MG63 (cell line): ENCODE measurements around the gene GATAD2B. TPM values are rescaled to one million over a fixed set of nuclear protein-coding genes. Genes with fewer than 3 reads are reported as not detected.
"Not testable (repeated sequence)": the region's sequence is repeated elsewhere in the genome, so short reads cannot be mapped to it uniquely, and the experiment has no call there.

ENCODE experiments used
- DNase-seq: peaks from one replicate; pipeline ENCODE4 v3.0.0-alpha.2; 2020
- H3K27me3 ChIP-seq: fragments of 250-450 bp; sonication (Bioruptor Pico); 2 replicates; pipeline ENCODE4 v1.5.1; 2020; ENCODE audit warnings: mild to moderate bottlenecking, moderate library complexity
- H3K36me3 ChIP-seq: fragments of 250-450 bp; sonication (Bioruptor Pico); 2 replicates; pipeline ENCODE4 v1.5.1; 2020; ENCODE audit warnings: mild to moderate bottlenecking, moderate library complexity
- H3K4me3 ChIP-seq: fragments of 250-450 bp; sonication (Bioruptor Pico); 2 replicates; pipeline ENCODE4 v1.5.1; 2020; ENCODE audit warnings: mild to moderate bottlenecking, moderate library complexity
- H3K9me3 ChIP-seq: fragments of 250-450 bp; sonication (Bioruptor Pico); 2 replicates; pipeline ENCODE4 v1.5.1; 2020; ENCODE audit warnings: mild to moderate bottlenecking, moderate library complexity
- total RNA-seq: library from RNA; depleted of rRNA; stranded (reverse); fragments of >200 nt; shearing (Covaris generic); gene quantifications from 2 replicates; pipeline ENCODE4 v1.2.3, GENCODE V29; 2014; ENCODE audit warnings: low replicate concordance; rRNA removed

GATAD2B gene
- total RNA-seq, 1 experiment from 2014 or later: 5.9 TPM

DNA sequence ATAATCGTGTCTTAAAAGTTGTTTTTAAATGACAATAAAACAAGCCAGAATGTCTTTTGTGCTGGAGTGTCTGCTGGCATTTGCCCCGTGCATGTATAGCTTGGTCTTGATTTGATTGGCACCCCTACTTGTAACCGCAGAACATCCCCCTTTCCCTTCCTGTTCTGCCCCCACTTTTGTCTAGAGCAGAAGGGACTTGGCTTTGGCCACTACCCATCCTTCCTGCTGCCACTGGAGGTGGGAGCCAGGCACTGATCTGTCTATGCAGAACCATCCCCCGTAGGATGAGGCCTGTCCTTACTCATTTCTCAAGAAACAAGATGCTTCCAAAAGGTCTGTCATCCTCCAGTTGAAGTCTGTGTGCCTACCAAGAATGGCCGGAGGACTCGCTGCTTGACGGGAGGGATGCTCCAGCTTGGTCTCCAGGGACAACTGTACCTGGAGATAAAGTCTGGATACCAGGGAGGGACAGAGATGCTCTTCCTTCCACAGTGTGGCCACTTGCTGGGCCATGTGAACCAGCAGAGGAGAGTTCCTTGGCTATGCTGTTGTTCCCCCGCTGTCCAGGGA is 148.7 kb downstream of the GATAD2B start:
- Histone ChIP-seq H3K36me3 (peaks cover 44% of the 10 kb centered on the region), H3K27me3 (no peaks in the 10 kb centered on the region), H3K4me3 (no peak overlapping the region), H3K9me3 (no peaks in the 10 kb centered on the region)
- no peak for DNase-seq

- Histone ChIP-seq H3K9me3 (no peaks in the 10 kb centered on the region), H3K4me3 (no peak overlapping the region), H3K36me3 (peaks cover 49% of the 10 kb centered on the region), H3K27me3 (no peaks in the 10 kb centered on the region)
- no peak for DNase-seq
These were observed 149.5 kb downstream of the GATAD2B start for GRCh38 chr1:153773096-153773921.

GRCh38 chr1:153771841-153772593 is 150.8 kb downstream of the GATAD2B start:
- DNase-seq: no peak
- Histone ChIP-seq H3K9me3 (no peaks in the 10 kb centered on the region), H3K4me3 (no peak overlapping the region), H3K36me3 (peaks cover 62% of the 10 kb centered on the region), H3K27me3 (no peaks in the 10 kb centered on the region)

GRCh38 chr1:153771261-153771660 is 151.5 kb downstream of the GATAD2B start:
- no peaks in the 10 kb centered on the region for H3K27me3 ChIP-seq
- no peak for DNase-seq
- no peak overlapping the region for H3K4me3 ChIP-seq
- no peaks in the 10 kb centered on the region for H3K9me3 ChIP-seq
- H3K36me3 ChIP-seq: peaks cover 66% of the 10 kb centered on the region

GRCh38 chr1:153770797-153771196 is 152.0 kb downstream of the GATAD2B start:
- peaks cover 68% of the 10 kb centered on the region for H3K36me3 ChIP-seq
- H3K4me3 ChIP-seq: no peak overlapping the region
- no peak for DNase-seq
- H3K27me3 ChIP-seq: no peaks in the 10 kb centered on the region
- H3K9me3 ChIP-seq: no peaks in the 10 kb centered on the region

GRCh38 chr1:153769221-153769620 is 153.6 kb downstream of the GATAD2B start:
- no peaks in the 10 kb centered on the region for H3K27me3 ChIP-seq
- H3K36me3 ChIP-seq: peaks cover 79% of the 10 kb centered on the region
- no peak for DNase-seq
- H3K4me3 ChIP-seq: no peak overlapping the region
- H3K9me3 ChIP-seq: no peaks in the 10 kb centered on the region

DNA sequence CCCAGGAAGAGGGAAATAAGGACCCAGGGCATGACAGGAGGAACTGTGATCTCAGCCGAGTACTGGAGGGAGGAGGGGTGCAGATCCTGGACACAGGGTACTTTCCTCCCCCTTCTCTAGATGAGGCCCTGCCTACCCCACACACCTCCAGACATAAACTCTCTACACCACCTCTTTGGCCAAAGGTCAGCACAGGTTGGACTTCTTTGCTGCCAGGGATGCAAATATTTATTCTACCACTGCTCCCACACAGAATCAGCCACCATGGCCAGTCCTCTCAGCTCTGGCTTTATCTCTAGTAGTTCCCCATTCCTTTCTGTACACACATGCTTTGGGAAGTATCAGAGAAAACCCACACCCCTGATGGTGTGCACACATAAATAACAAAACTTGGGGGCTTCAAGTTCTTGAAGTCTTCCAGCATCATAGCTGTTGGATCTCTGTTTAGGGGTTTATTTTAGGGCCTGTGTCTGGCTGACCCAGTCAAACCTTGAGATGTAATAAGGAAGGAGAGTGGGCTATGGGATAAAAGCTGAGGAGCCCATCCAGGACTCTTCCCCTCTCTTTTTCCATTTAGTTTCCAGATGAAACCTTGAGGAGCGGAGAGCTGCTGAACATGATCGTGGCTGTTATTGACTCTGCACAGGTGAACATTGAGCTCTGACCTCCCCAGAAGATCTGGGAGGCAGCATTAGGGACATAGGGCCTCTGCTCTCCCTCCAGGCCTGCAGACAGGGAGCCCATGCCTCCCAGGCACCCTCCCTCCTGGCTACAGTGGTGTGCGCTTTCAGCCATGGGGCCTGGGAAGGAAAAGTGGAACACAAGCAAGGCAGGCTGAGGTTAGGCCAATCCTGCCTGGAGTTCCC is 154.2 kb downstream of the GATAD2B start:
- no peak for DNase-seq
- Histone ChIP-seq H3K27me3 (no peaks in the 10 kb centered on the region), H3K9me3 (no peaks in the 10 kb centered on the region), H3K36me3 (peaks cover 82% of the 10 kb centered on the region), H3K4me3 (no peak overlapping the region)

DNA sequence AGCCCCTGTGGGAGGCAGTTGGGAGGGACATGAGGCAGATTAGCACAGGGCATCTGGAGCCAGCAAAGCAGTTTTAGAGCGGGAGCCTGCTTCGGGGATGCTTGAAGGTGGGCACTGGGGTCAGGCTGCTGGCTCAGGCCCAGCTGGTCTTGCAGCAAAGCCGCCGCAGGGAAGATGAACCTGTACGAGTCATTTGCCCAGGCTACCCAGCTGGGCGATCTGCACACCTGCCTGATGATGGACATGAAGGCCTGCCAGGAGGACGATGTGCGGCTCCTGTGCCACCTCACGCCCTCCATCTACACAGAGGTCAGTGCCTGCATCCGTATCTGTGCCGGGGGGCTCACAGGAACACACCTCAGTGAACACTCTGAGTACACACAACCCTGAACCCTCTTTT is 155.3 kb downstream of the GATAD2B start:
- DNase-seq: no peak
- no peak overlapping the region for H3K4me3 ChIP-seq
- H3K27me3 ChIP-seq: no peaks in the 10 kb centered on the region
- no peaks in the 10 kb centered on the region for H3K9me3 ChIP-seq
- peaks cover 84% of the 10 kb centered on the region for H3K36me3 ChIP-seq

- H3K9me3 ChIP-seq, DNase-seq, H3K27me3 ChIP-seq, H3K4me3 ChIP-seq: not testable (repeated sequence)
- H3K36me3 ChIP-seq: peaks cover 84% of the 10 kb centered on the region
These were observed 156.1 kb downstream of the GATAD2B start for GRCh38 chr1:153766663-153767062.

DNA sequence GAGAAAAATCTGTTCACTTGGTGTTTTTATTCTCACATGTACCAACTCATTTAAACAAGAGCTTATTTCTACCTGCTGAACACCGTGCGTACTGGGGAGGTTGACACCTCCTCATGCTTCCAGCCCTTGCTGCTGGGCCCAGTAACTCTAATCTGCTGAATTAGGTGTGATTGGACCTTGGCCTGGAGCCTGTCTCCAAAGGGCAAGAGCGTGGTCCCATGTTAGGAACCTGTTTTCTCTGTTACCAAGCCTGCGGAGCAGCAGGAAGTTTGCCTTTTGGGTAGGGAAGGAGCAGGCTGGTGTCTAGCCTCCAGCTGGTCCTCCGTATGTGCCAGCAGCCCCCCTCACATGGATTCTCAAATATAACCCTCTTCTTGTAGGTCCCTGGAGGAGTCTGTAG is 158.5 kb downstream of the GATAD2B start:
- H3K27me3 ChIP-seq: no peaks in the 10 kb centered on the region
- H3K9me3 ChIP-seq: no peaks in the 10 kb centered on the region
- H3K4me3 ChIP-seq: no peak overlapping the region
- H3K36me3 ChIP-seq: peaks cover 88% of the 10 kb centered on the region
- no peak for DNase-seq

GRCh38 chr1:153763365-153764225 is 159.2 kb downstream of the GATAD2B start:
- Histone ChIP-seq H3K36me3 (peaks cover 88% of the 10 kb centered on the region), H3K27me3 (no peaks in the 10 kb centered on the region), H3K4me3 (no peak overlapping the region), H3K9me3 (no peaks in the 10 kb centered on the region)
- no peak for DNase-seq

DNA sequence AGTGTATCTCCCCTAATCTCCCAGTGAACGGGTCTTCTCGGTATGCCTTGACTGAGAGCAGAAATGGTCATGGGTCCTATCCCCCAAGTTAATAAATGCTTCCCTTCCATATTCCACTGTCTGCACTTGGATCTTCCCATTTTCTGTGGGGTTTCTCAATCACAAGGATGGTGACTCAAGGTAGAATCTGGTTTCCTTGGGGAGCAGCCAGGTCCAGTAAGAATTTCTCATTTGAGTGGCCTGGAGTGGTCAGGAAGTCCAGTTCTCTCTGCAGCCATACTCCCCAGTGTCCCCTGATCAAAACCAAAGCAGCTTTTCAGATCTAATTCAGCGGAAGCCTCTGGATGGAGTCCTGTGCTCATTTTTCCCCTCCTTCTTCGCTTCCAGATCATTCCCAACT is 162.3 kb downstream of the GATAD2B start:
- Histone ChIP-seq H3K36me3 (peaks cover 92% of the 10 kb centered on the region), H3K4me3 (no peak overlapping the region), H3K9me3 (no peaks in the 10 kb centered on the region), H3K27me3 (no peaks in the 10 kb centered on the region)
- no peak for DNase-seq

Other genes with a start within 250 kb of the GATAD2B start
- gene NPR1, start 244.3 kb downstream of the GATAD2B start, total RNA-seq: 0.33 TPM in 1 of 2 replicates, not detected in the other
- gene INTS3, start 194.9 kb downstream of the GATAD2B start, total RNA-seq: 22.4 and 29.4 TPM in 2 replicates
- 1.3 and 3.3 TPM in 2 replicates for gene SLC27A3, start 147.6 kb downstream of the GATAD2B start, total RNA-seq
- 7.7 and 9.3 TPM in 2 replicates for gene DENND4B, start 23.7 kb upstream of the GATAD2B start, total RNA-seq
- 0.96 and 3.6 TPM in 2 replicates for gene CRTC2, start 35.6 kb upstream of the GATAD2B start, total RNA-seq
- gene SLC39A1, start 40.6 kb upstream of the GATAD2B start, total RNA-seq: 154 and 223 TPM in 2 replicates
- gene CREB3L4, start 44.9 kb upstream of the GATAD2B start, total RNA-seq: 12.8 and 35.3 TPM in 2 replicates
- gene JTB, start 54.7 kb upstream of the GATAD2B start, total RNA-seq: 250 and 354 TPM in 2 replicates
- gene RAB13, start 63.4 kb upstream of the GATAD2B start, total RNA-seq: 11.3 and 13.3 TPM in 2 replicates
- gene RPS27, start 67.8 kb upstream of the GATAD2B start, total RNA-seq: 1,401 and 2,666 TPM in 2 replicates
- gene NUP210L, start 232.1 kb upstream of the GATAD2B start, total RNA-seq: not detected in 2 replicates